ENCODE measurements around the gene RCAN1. TPM values are rescaled to one million over a fixed set of nuclear protein-coding genes. Genes with fewer than 3 reads are reported as not detected.
A peak's percentile ranks its signal among the peaks of the same experiment; 100 is the strongest.

RCAN1 gene
- total and polyA plus RNA-seq, 2 of the 4 experiments (the other 2 are of a cell fraction), result 53.5 to 175 TPM

- Histone ChIP-seq H2AK5ac (ENCODE audit: low read depth, low read length) (peak overlapping the region; percentile 100), H4K5ac (ENCODE audit: low read depth, low read length) (peak overlapping the region; percentile 52; the same call in 1 of the 2 replicates), H2AK9ac (replicated peaks; ENCODE audit: low read depth, low read length, poor library complexity) (peak overlapping the region; percentile 35), H3K27ac (ENCODE audit: insufficient read depth, low read length) (peak overlapping the region; percentile 47), H3K27me3 (ENCODE audit: control insufficient read depth, insufficient read depth, low read length) (no peaks in the 10 kb centered on the region), H3K36me3 (ENCODE audit: control insufficient read depth, insufficient read depth, low read length) (no peaks in the 10 kb centered on the region), H3K14ac (replicated peaks; ENCODE audit: low read depth, low read length) (peak overlapping the region; percentile 100), H2BK20ac (ENCODE audit: low read depth, low read length) (peak overlapping the region; percentile 100), H3K4ac (ENCODE audit: low read depth, low read length) (peak overlapping the region; percentile 100), H3K9ac (ENCODE audit: low read depth, low read length) (no peak overlapping the region), H3K56ac (ENCODE audit: extremely low read depth, insufficient read depth, low read length) (no peak overlapping the region), H3K4me3 (ENCODE audit: insufficient read depth, low read depth, low read length) (no peak overlapping the region), H2AFZ (replicated peaks; ENCODE audit: low read length, poor library complexity) (no peak overlapping the region), H3K9me3 (ENCODE audit: control insufficient read depth, insufficient read depth, low read length) (no peaks in the 10 kb centered on the region), H4K91ac (ENCODE audit: insufficient read depth, low read depth, low read length) (peak overlapping the region; percentile 99), H3K23ac (ENCODE audit: low read depth, low read length) (peak overlapping the region; percentile 70; the same call in 1 of the 2 replicates), H2BK15ac (ENCODE audit: low read depth, low read length) (peak overlapping the region; percentile 98; the same call in 2 of the 3 replicates), H3K18ac (ENCODE audit: low read depth, low read length) (peak overlapping the region; percentile 96), H4K20me1 (ENCODE audit: insufficient read depth, low read length) (no peaks in the 10 kb centered on the region), H3K4me1 (ENCODE audit: control insufficient read depth, insufficient read depth, low read length) (peaks cover 15% of the 10 kb centered on the region), H3K79me1 (ENCODE audit: low read depth in 1 of 2, low read length in 2 of 2) (peaks cover 12 to 52% of the 10 kb centered on the region in 2 experiments), H3K4me2 (ENCODE audit: low read depth, low read length) (no peak overlapping the region), H4K8ac (ENCODE audit: low read depth in 2 of 2, low read length in 2 of 2) (peak overlapping the region; percentile 94 to 100; a peak in 3 of 4 replicates), H2BK5ac (ENCODE audit: low read depth, low read length, poor library complexity, severe bottlenecking) (peak overlapping the region; percentile 99), H2BK120ac (ENCODE audit: low read depth, low read length) (peak overlapping the region; percentile 100), H3K9me1 (ENCODE audit: insufficient read depth, low read length) (peaks cover 20% of the 10 kb centered on the region; the same call in 1 of the 2 replicates)
- ChIA-PET CTCF (interaction anchor here (0.5 to 1.5 kb wide), 5 partner anchors 14 to 1662 kb away, joined by 3 to 7 read pairs (median 3); no protein-coding TSS in a partner anchor), POLR2A (ENCODE audit: unreplicated experiment) (interaction anchor here (0.6 kb wide), 1 partner anchor 18 kb away, joined by 3 read pairs; no protein-coding TSS in a partner anchor)
- DNase-seq (peak; percentile 75), ATAC-seq (ENCODE audit: low read depth) (no peak)
- intact Hi-C loops (cut with micrococcal nuclease) (loop anchor here (2.0 kb wide), 1 partner anchor 17 kb away; no protein-coding TSS in a partner anchor), in situ Hi-C loops (cut with MboI; ENCODE audit: low sequenced_read_pairs) (no loop called here), dilution Hi-C loops (cut with HindIII; ENCODE audit: low sequenced_read_pairs, unreplicated experiment) (no loop called here)
- 96% methylated on average over 4 of the region's 7 CpGs; no CpG with 5 or more reads in 1 of the 2 experiments for WGBS, 2 experiments (ENCODE audit: extremely low coverage in 2 of 2, insufficient read length in 1 of 2)
- TF ChIP-seq FOS (IDR thresholded peaks at IDR 0.05; ENCODE audit: low read depth, low read length), result no peak
- no peak for TF ChIP-seq CHD1 (IDR thresholded peaks at IDR 0.05; ENCODE audit: low read depth, low read length)
- no peak for TF ChIP-seq MAZ (IDR thresholded peaks at IDR 0.05; ENCODE audit: borderline replicate concordance, low read depth, low read length)
- TF ChIP-seq NFE2L2 (IDR thresholded peaks at IDR 0.05; ENCODE audit: low read depth, low read length), result no peak
- no peak for TF ChIP-seq MXI1 (IDR thresholded peaks at IDR 0.05; ENCODE audit: borderline replicate concordance, low read depth, low read length)
- TF ChIP-seq SMC3 (IDR thresholded peaks at IDR 0.05; ENCODE audit: low read depth, low read length), result peak; percentile 41
- peak; percentile 58 for TF ChIP-seq CTCF (conservative IDR thresholded peaks at IDR 0.05; ENCODE audit: low read depth, low read length)
- TF ChIP-seq RCOR1 (IDR thresholded peaks at IDR 0.05; ENCODE audit: insufficient replicate concordance, low read length), result no peak
- TF ChIP-seq MAFK (IDR thresholded peaks at IDR 0.05; ENCODE audit: low read depth, low read length), result no peak
- TF ChIP-seq BHLHE40 (IDR thresholded peaks at IDR 0.05; ENCODE audit: low read depth, low read length), result no peak
- TF ChIP-seq ELK1 (IDR thresholded peaks at IDR 0.05; ENCODE audit: borderline replicate concordance, low read depth, low read length), result no peak
- no peak for TF ChIP-seq POLR2A (IDR thresholded peaks at IDR 0.05; ENCODE audit: low read depth, low read length)
- TF ChIP-seq RAD21 (IDR thresholded peaks at IDR 0.05; ENCODE audit: low read length), result peak; percentile 47
- no peak for TF ChIP-seq CEBPB (IDR thresholded peaks at IDR 0.05; ENCODE audit: low read depth, low read length)
- no peak for TF ChIP-seq RFX5 (IDR thresholded peaks at IDR 0.05; ENCODE audit: low read depth, low read length)
- TF ChIP-seq USF2 (IDR thresholded peaks at IDR 0.05; ENCODE audit: low read depth, low read length), result no peak
- no TSS peak for BruUV-seq (replicated peaks)
These were observed 70.8 kb downstream of the RCAN1 start for GRCh38 chr21:34544032-34544496.

Data from IMR-90 (cell line).